HCT116 (cell line): ENCODE results near the gene A4GALT. TPM values are rescaled to one million over a fixed set of nuclear protein-coding genes. Genes with fewer than 3 reads are reported as not detected.

Experiments used
- ATAC-seq: fragments of 200-7000 bp; cut with Tn5 transposase; 2 replicates; pipeline ENCODE4 v1.9.1; 2020; ENCODE audit warnings: mild to moderate bottlenecking, moderate library complexity
- BruUV-seq: library from RNA; stranded (reverse); fragments of 400-500 nt; replicated peaks from 2 replicates; lab custom pipeline; 2021; lab: Mats Ljungman, UMichigan
- CTCF ChIA-PET: fragments of 300-600 bp; sonication (Branson Sonifier 250); formaldehyde crosslinking; loops from one replicate; lab custom pipeline; 2021; ENCODE audit warnings: antibody characterized with exemption; lab: Charles Lee
- POLR2A ChIA-PET: fragments of 300-600, 350-600 bp; sonication (Branson Sonifier 250); formaldehyde crosslinking; loops from one replicate; lab custom pipeline; 2021; ENCODE audit warnings: antibody characterized with exemption; lab: Charles Lee
- RAD21 ChIA-PET, 2 experiments: fragments of 300-600 bp; sonication (Branson Sonifier 250); formaldehyde crosslinking; loops; one replicate each; lab custom pipeline; 2023; ENCODE audit warnings: low total read pairs in 2 of 2; ENCODE audit not compliant: uncharacterized antibody in 2 of 2, unreplicated experiment in 2 of 2, low non-redundant PET in 1 of 2; lab: Charles Lee
- DNase-seq: peaks from one replicate; pipeline ENCODE4 v3.0.0-alpha.2; 2010; ENCODE audit warnings: low read depth, low spot score
- H2AFZ ChIP-seq: fragments of 200-600 bp; shearing (Covaris generic), sonication (generic); 2 replicates; pipeline ENCODE4 v1.6.1; 2017; ENCODE audit warnings: low read depth, mixed run types, mixed read lengths, antibody characterized with exemption, low read length; ENCODE audit not compliant: poor library complexity, severe bottlenecking
- H3K27ac ChIP-seq: 2 replicates; pipeline ENCODE4 v1.5.1; 2012; ENCODE audit warnings: low read depth, low read length
- H3K27me3 ChIP-seq: fragments of 200-600 bp; sonication (generic); 2 replicates; pipeline ENCODE4 v1.6.1; 2016; ENCODE audit warnings: mixed run types, low read length, mixed read lengths; ENCODE audit not compliant: insufficient read depth
- H3K36me3 ChIP-seq, 2 experiments: fragments of 200-500 bp in 1 of 2; fragments of 200-600 bp in 1 of 2; sonication (Bioruptor generic) in 1 of 2; sonication (generic) in 1 of 2; 2 replicates each; pipeline versions ENCODE4 v1.5.1 to v1.6.1; 2014 to 2016; ENCODE audit warnings: low read length in 2 of 2, inconsistent platforms in 1 of 2, mixed read lengths in 1 of 2, mixed run types in 1 of 2; ENCODE audit not compliant: insufficient read depth in 2 of 2, control insufficient read depth in 1 of 2
- H3K4me1 ChIP-seq, 2 experiments: fragments of 200-600 bp in 1 of 2; sonication (generic) in 1 of 2; 2 replicates each; pipeline versions ENCODE4 v1.5.1 to v1.6.1; 2012 to 2017; ENCODE audit warnings: low read length in 2 of 2, inconsistent platforms in 1 of 2, mild to moderate bottlenecking in 1 of 2, mixed read lengths in 1 of 2, mixed run types in 1 of 2, moderate library complexity in 1 of 2; ENCODE audit not compliant: insufficient read depth in 2 of 2, control insufficient read depth in 1 of 2
- H3K4me2 ChIP-seq: fragments of 200-600 bp; sonication (generic); 2 replicates; pipeline ENCODE4 v1.6.1; 2017; ENCODE audit warnings: mixed run types, low read length, mixed read lengths
- H3K4me3 ChIP-seq, 2 experiments: fragments of 200-600 bp in 1 of 2; sonication (generic) in 1 of 2; replicated peaks in 1 of 2; 2 replicates each; pipeline ENCODE4 v1.5.1; 2011 to 2016; ENCODE audit warnings: low read length in 2 of 2, control low read depth in 1 of 2, low read depth in 1 of 2, mild to moderate bottlenecking in 1 of 2, mixed read lengths in 1 of 2, mixed run types in 1 of 2
- H3K79me2 ChIP-seq: fragments of 200-600 bp; sonication (generic); 2 replicates; pipeline ENCODE4 v1.6.1; 2017; ENCODE audit warnings: mild to moderate bottlenecking, mixed run types, low read length, moderate library complexity, mixed read lengths; ENCODE audit not compliant: insufficient read depth
- H3K9ac ChIP-seq: fragments of 200-600 bp; sonication (generic); 2 replicates; pipeline ENCODE4 v1.6.1; 2016; ENCODE audit warnings: low read length, mixed read lengths
- H3K9me2 ChIP-seq: fragments of 200-600 bp; sonication (generic), shearing (Covaris generic); 2 replicates; pipeline ENCODE4 v1.6.1; 2017; ENCODE audit warnings: mixed run types, mild to moderate bottlenecking, moderate library complexity; ENCODE audit not compliant: insufficient read depth
- H3K9me3 ChIP-seq, 2 experiments: fragments of 200-500 bp in 1 of 2; fragments of 200-600 bp in 1 of 2; sonication (Bioruptor generic) in 1 of 2; sonication (generic) in 1 of 2; 2 replicates each; pipeline ENCODE4 v1.6.1; 2014 to 2017; ENCODE audit warnings: low read length in 2 of 2, mixed read lengths in 2 of 2, inconsistent platforms in 1 of 2, low read depth in 1 of 2, mild to moderate bottlenecking in 1 of 2, mixed run types in 1 of 2, moderate library complexity in 1 of 2; ENCODE audit not compliant: control insufficient read depth in 1 of 2, insufficient read depth in 1 of 2
- H4K20me1 ChIP-seq: fragments of 200-600 bp; sonication (generic), shearing (Covaris generic); 2 replicates; pipeline ENCODE4 v1.6.1; 2017; ENCODE audit warnings: mixed run types, mild to moderate bottlenecking, moderate library complexity; ENCODE audit not compliant: insufficient read depth
- CBX3 ChIP-seq: IDR thresholded peaks from 2 replicates; pipeline ENCODE4 v1.6.1; 2012; ENCODE audit warnings: low read depth
- EZH2 ChIP-seq: fragments of 200-600 bp; sonication (generic); IDR thresholded peaks from 2 replicates; pipeline ENCODE4 v1.6.1; 2017; ENCODE audit warnings: antibody characterized with exemption, mixed run types
- FOSL1 ChIP-seq: IDR thresholded peaks from 2 replicates; pipeline ENCODE4 v1.6.1; 2012; ENCODE audit warnings: low read depth
- JUND ChIP-seq: IDR thresholded peaks from 2 replicates; pipeline ENCODE4 v1.6.1; 2012
- POLR2A ChIP-seq: IDR thresholded peaks from 2 replicates; pipeline ENCODE4 v1.7.0; 2011; ENCODE audit warnings: borderline replicate concordance; ENCODE audit not compliant: insufficient read depth, insufficient read length; ENCODE audit errors: extremely low read depth
- POLR2AphosphoS5 ChIP-seq: IDR thresholded peaks from 2 replicates; pipeline ENCODE4 v1.6.1; 2011; ENCODE audit warnings: mild to moderate bottlenecking, low read depth, low read length, moderate library complexity
- SIN3A ChIP-seq: IDR thresholded peaks from 2 replicates; pipeline ENCODE4 v1.6.1; 2012; ENCODE audit warnings: low read depth
- SP1 ChIP-seq: IDR thresholded peaks from 2 replicates; pipeline ENCODE4 v1.6.1; 2012; ENCODE audit warnings: low read depth
- YY1 ChIP-seq: IDR thresholded peaks from 2 replicates; pipeline ENCODE4 v1.6.1; 2011; ENCODE audit warnings: low read length, low read depth, moderate library complexity, mild to moderate bottlenecking; ENCODE audit not compliant: insufficient replicate concordance; ENCODE audit errors: extremely low read depth
- ZFX ChIP-seq: fragments of 450-650 bp; IDR thresholded peaks from 2 replicates; pipeline ENCODE4 v1.6.1; 2017
- intact Hi-C: fragments of 100-400 bp; cut with micrococcal nuclease; formaldehyde crosslinking; loops from 2 replicates; pipeline ENCODE4 v1.10.0; 2022
- total RNA-seq: library from RNA; stranded (reverse); gene quantifications from one replicate; pipeline ENCODE4 v1.2.1, GENCODE V29; 2021; ENCODE audit not compliant: unreplicated experiment
- TF ChIP-seq, protein P1 (sequence below): IDR thresholded peaks from 2 replicates; pipeline ENCODE4 v1.6.1; 2011; ENCODE audit warnings: mild to moderate bottlenecking, low read length, moderate library complexity; ENCODE audit not compliant: insufficient replicate concordance; ENCODE audit errors: extremely low read depth
- TF ChIP-seq, protein P2 (sequence below): IDR thresholded peaks from 2 replicates; pipeline ENCODE4 v1.6.1; 2012
- TF ChIP-seq, protein P3 (sequence below): IDR thresholded peaks from 2 replicates; pipeline ENCODE4 v1.6.1; 2012; ENCODE audit warnings: low read depth
- TF ChIP-seq, protein P4 (sequence below), 3 experiments: fragments of 200-600 bp in 1 of 3; sonication (generic) in 1 of 3; IDR thresholded peaks in 2 of 3; conservative IDR thresholded peaks in 1 of 3; 2 replicates each; pipeline ENCODE4 v1.5.1; 2012 to 2017; ENCODE audit warnings: low read depth in 2 of 3, low read length in 2 of 3, antibody characterized with exemption in 1 of 3, borderline replicate concordance in 1 of 3, control low read depth in 1 of 3, mild to moderate bottlenecking in 1 of 3, mixed read lengths in 1 of 3, mixed run types in 1 of 3, moderate library complexity in 1 of 3; ENCODE audit not compliant: insufficient read depth in 1 of 3

Gene A4GALT
- total RNA-seq, 1 experiment from 2014 or later, result 16.0 TPM

DNA sequence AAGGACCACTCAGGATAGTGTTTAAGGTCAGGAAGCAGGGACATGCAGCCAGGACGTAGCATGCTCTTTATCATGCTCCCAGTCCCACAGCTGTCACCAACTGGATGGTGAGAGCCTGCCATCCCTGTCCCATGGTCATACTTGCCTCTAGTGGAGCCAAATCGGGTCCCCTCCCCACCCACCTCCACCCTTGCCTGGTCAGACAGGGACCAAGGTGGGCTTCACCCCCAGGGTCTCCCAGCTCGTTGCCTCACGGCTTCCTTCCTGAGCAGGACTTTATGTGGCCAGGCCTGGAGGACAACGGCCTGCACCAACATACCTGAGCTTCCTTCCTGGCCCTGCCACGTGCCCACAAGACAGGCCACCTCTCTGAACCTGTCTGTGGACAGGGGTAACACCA is 19.8 kb downstream of the A4GALT start:
- BruUV-seq, result no TSS peak
- H3K27ac ChIP-seq, result no peak overlapping the region
- no peak overlapping the region for H3K4me3 ChIP-seq
- no peak overlapping the region for H3K9ac ChIP-seq
- TF ChIP-seq JUND (no peak), CBX3 (no peak), POLR2AphosphoS5 (no peak), YY1 (no peak), POLR2A (no peak), ZFX (no peak), FOSL1 (no peak), EZH2 (no peak), SP1 (no peak), SIN3A (no peak)
- TF ChIP-seq, protein P1, sequence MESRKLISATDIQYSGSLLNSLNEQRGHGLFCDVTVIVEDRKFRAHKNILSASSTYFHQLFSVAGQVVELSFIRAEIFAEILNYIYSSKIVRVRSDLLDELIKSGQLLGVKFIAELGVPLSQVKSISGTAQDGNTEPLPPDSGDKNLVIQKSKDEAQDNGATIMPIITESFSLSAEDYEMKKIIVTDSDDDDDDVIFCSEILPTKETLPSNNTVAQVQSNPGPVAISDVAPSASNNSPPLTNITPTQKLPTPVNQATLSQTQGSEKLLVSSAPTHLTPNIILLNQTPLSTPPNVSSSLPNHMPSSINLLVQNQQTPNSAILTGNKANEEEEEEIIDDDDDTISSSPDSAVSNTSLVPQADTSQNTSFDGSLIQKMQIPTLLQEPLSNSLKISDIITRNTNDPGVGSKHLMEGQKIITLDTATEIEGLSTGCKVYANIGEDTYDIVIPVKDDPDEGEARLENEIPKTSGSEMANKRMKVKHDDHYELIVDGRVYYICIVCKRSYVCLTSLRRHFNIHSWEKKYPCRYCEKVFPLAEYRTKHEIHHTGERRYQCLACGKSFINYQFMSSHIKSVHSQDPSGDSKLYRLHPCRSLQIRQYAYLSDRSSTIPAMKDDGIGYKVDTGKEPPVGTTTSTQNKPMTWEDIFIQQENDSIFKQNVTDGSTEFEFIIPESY, result no peak
- TF ChIP-seq, protein P2, sequence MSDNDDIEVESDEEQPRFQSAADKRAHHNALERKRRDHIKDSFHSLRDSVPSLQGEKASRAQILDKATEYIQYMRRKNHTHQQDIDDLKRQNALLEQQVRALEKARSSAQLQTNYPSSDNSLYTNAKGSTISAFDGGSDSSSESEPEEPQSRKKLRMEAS, result no peak
- TF ChIP-seq, protein P3, sequence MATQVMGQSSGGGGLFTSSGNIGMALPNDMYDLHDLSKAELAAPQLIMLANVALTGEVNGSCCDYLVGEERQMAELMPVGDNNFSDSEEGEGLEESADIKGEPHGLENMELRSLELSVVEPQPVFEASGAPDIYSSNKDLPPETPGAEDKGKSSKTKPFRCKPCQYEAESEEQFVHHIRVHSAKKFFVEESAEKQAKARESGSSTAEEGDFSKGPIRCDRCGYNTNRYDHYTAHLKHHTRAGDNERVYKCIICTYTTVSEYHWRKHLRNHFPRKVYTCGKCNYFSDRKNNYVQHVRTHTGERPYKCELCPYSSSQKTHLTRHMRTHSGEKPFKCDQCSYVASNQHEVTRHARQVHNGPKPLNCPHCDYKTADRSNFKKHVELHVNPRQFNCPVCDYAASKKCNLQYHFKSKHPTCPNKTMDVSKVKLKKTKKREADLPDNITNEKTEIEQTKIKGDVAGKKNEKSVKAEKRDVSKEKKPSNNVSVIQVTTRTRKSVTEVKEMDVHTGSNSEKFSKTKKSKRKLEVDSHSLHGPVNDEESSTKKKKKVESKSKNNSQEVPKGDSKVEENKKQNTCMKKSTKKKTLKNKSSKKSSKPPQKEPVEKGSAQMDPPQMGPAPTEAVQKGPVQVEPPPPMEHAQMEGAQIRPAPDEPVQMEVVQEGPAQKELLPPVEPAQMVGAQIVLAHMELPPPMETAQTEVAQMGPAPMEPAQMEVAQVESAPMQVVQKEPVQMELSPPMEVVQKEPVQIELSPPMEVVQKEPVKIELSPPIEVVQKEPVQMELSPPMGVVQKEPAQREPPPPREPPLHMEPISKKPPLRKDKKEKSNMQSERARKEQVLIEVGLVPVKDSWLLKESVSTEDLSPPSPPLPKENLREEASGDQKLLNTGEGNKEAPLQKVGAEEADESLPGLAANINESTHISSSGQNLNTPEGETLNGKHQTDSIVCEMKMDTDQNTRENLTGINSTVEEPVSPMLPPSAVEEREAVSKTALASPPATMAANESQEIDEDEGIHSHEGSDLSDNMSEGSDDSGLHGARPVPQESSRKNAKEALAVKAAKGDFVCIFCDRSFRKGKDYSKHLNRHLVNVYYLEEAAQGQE, result no peak
- TF ChIP-seq, protein P4, sequence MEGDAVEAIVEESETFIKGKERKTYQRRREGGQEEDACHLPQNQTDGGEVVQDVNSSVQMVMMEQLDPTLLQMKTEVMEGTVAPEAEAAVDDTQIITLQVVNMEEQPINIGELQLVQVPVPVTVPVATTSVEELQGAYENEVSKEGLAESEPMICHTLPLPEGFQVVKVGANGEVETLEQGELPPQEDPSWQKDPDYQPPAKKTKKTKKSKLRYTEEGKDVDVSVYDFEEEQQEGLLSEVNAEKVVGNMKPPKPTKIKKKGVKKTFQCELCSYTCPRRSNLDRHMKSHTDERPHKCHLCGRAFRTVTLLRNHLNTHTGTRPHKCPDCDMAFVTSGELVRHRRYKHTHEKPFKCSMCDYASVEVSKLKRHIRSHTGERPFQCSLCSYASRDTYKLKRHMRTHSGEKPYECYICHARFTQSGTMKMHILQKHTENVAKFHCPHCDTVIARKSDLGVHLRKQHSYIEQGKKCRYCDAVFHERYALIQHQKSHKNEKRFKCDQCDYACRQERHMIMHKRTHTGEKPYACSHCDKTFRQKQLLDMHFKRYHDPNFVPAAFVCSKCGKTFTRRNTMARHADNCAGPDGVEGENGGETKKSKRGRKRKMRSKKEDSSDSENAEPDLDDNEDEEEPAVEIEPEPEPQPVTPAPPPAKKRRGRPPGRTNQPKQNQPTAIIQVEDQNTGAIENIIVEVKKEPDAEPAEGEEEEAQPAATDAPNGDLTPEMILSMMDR (IDR thresholded peaks at IDR 0.05 in 2 of 3, conservative IDR thresholded peaks at IDR 0.05 in 1 of 3; ENCODE audit: borderline replicate concordance in 1 of 3, insufficient read depth in 1 of 3, low read depth in 2 of 3, low read length in 2 of 3), result no peak
- H3K4me1 ChIP-seq, result peaks cover 26 to 37% of the 10 kb centered on the region in 2 experiments
- H3K27me3 ChIP-seq, result no peaks in the 10 kb centered on the region
- H3K9me3 ChIP-seq, result no peaks in the 10 kb centered on the region
- ATAC-seq (no peak), DNase-seq (no peak)
- H3K9me2 ChIP-seq, result no peaks in the 10 kb centered on the region
- no peaks in the 10 kb centered on the region for H4K20me1 ChIP-seq
- H2AFZ ChIP-seq, result no peak overlapping the region
- CTCF ChIA-PET, result no interaction called here
- RAD21 ChIA-PET, result no interaction called here
- intact Hi-C loops, result no loop called here
- peaks cover 6% of the 10 kb centered on the region; the same call in 1 of the 2 replicates for H3K79me2 ChIP-seq
- no peaks in the 10 kb centered on the region for H3K36me3 ChIP-seq
- H3K4me2 ChIP-seq, result no peak overlapping the region
- POLR2A ChIA-PET, result no interaction called here
